ENCODE results near the gene MAP1S.

- TF ChIP-seq, protein P1, sequence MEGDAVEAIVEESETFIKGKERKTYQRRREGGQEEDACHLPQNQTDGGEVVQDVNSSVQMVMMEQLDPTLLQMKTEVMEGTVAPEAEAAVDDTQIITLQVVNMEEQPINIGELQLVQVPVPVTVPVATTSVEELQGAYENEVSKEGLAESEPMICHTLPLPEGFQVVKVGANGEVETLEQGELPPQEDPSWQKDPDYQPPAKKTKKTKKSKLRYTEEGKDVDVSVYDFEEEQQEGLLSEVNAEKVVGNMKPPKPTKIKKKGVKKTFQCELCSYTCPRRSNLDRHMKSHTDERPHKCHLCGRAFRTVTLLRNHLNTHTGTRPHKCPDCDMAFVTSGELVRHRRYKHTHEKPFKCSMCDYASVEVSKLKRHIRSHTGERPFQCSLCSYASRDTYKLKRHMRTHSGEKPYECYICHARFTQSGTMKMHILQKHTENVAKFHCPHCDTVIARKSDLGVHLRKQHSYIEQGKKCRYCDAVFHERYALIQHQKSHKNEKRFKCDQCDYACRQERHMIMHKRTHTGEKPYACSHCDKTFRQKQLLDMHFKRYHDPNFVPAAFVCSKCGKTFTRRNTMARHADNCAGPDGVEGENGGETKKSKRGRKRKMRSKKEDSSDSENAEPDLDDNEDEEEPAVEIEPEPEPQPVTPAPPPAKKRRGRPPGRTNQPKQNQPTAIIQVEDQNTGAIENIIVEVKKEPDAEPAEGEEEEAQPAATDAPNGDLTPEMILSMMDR (IDR thresholded peaks at IDR 0.05; ENCODE audit: poor library complexity) = no peak
- TF ChIP-seq EZH2 (IDR thresholded peaks at IDR 0.05; ENCODE audit: borderline replicate concordance) = no peak
Measured at GRCh38 chr19:17751103-17751911, 32.0 kb downstream of the MAP1S start, which contains the start of gene FCHO1.
